CD4-positive, alpha-beta T cell treated with Interleukin-1 beta for 1 hour (primary cell): ENCODE results near the gene DCK.
A peak's percentile ranks its signal among the peaks of the same experiment; 100 is the strongest.
"Not testable (repeated sequence)": the region's sequence is repeated elsewhere in the genome, so short reads cannot be mapped to it uniquely, and the experiment has no call there.

Experiments
- DNase-seq, 2 donors: peaks; one replicate each; pipeline ENCODE4 v3.0.0-alpha.2; 2020 to 2022

DCK gene

DNA sequence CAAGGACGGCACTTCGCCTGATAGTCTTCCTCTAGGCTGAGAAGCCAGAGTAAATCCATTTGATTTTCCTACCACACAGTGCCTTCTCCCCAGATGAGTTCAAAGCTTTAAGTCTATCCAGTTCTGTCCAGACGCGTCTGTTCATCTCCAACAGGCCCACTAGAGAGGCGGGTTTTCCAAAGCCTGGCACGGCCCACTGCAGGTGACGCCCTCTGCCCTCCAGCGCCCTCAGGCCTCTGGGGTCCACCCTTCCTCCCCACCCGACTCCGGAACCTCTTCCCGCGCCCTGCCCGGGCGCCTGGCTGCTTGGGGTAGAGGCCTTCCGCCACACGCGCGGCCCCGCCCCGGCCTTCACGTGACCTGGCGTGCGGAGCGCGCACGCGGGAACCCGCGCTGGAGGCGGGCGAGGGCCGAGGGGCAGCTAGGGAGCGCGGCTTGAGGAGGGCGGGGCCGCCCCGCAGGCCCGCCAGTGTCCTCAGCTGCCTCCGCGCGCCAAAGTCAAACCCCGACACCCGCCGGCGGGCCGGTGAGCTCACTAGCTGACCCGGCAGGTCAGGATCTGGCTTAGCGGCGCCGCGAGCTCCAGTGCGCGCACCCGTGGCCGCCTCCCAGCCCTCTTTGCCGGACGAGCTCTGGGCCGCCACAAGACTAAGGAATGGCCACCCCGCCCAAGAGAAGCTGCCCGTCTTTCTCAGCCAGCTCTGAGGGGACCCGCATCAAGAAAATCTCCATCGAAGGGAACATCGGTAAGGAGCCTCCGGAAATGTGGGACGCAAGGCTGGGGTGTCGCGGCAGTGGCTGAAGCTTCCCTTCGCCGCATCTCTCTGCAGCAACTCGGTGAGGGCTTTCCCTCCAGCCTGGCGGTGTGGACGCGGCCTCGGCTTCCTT, at the start of gene DCK:
DCK (plus strand) TSS at position 469 of the 888 bp plus-strand sequence; CDS start at position 656, 187 bp downstream.
- DNase-seq: peak; percentile 85

DNA sequence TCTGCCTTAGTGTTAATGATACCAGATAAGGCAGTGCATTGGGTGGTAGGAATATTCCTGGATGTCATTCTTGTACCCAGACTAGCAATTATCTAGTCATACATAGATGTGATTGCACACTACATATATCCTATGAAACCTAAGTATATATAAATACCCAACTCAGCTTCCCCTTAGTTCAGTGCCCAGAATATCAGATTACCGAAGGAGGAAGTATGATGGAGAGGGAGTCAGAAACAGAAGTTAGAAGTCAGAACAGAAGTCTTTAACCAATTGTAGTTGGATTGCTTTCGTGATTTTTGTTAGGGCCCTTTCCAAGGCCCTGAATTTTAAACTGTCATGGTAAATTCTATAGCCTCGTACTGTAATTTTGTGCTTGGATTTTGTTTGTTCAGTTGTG, 48.4 kb upstream of the DCK start:
- DNase-seq: no peak

DNA sequence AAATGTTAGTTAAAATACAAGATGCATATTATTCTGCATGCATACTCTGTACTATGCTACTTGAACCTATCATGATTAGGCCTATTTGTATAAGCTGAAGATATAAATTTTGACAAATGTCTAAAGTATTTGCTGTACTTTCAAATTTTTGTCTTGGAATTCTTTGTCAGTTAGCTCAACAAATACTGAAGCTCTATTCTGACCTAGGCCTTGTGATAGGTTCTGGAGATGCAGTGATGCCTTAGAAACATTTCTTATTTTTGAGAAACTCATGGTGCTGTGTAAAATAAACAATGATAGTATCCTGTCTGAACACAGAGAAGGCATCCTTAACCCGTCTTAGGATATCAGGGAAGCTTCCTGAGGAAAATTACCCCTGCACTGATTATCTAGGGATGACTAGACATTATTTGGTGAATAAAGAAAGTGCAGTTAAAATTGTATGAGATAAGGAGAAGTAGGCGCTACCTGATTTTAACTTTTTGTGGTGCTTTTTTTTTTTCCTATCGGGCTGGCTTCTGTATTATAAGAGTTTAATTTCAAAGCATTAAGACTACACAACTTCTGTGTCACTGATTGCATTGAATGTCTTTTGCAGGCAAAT, 47.9 kb upstream of the DCK start:
- DNase-seq: no peak

DNA sequence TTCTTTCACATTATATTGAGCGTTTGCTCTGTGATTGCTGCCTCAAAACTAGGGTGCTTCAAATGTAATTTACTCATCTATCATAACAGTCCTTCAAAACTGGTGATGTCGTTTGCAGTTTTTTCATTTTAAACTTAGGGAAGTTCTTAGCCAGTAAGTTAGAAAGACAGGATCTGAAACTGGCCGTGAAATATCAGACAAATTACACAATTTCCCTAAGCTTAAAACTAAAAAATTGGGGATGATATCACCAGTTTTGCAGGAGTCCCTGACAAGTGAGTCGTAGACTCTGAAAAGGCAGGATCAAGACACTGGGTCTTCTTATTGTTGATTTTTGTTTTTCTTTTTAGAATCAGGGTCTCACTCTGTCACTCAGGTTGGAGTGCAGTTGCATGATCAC, 46.5 kb upstream of the DCK start:
- DNase-seq: no peak

DNA sequence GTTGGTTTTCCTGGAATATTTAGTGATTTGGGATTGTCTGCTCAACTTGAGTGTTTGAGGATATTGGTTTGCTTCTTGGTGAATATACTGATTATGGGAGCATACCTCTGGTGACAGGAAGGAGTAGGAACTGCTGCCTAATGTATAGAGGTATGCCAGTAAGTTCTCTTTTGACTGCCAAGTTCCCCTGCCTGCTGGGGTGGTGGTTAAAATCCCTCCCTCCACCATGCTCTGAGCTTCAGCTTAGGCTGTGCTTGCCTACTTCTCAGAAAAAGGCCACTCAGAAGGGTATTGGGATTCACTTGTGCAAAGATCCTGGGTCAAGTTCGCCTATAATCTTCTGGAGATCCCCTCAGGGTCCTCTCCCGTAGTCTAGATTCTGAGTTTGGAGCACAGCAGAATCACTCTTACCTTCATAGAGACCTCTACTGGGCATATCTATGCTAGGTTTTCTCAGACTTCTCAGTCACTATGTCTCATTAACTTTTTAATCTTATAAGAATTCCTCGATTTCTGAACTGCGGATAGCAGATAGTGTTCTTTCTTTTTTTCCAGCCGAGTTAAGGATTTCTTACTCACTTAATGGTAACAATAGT, 44.7 kb upstream of the DCK start:
- DNase-seq: no peak

DNA sequence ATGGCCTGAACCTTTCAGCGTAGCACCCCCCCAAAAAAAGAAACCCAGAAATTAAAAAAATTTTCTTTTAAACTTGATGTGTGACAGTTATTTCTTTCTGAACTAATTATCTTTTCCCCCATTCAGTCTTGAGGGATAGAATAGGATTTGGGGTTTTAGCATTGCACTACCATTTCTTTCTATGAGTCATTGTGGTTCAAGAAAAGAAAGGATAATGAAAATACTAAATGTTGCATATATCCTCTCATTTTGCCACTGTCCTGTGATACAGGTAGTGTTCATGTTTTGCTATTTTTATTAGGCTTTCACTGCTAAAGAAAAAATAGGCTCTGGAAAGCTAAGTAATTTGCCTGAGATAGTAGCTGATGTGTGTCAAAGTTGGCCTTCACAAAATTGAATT, 39.4 kb upstream of the DCK start:
- DNase-seq: no peak

DNA sequence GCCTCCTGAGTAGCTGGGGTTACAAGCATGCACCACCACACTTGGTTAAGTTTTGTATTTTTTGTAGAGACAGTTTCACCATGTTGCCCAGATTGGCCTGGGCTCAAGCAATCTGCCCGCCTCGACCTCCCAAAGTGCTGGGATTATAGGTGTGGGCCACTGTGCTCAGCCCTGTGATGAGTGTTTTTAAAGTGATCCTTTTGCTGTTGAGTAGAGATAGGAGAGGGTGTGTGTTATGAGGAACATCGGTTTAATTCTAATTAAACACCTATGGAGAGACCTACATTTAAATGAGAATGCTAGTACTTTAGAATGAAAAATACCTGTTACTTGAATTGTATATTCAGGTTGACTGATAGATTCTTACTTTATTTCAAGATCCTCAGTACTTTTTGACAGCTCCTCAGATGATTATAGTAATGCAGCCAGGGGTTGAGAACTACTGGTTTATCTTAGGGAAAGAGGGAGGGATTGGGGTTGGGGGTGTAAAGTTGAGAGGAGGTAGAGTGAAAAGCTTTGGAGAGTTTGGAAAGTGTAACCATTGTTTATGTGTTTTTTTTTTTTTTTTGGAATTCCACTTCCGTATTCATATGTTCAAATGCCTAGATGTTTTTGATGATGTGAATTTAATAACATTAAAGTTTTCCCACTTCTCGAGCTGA, 36.8 kb upstream of the DCK start:
- no peak for DNase-seq

DNA sequence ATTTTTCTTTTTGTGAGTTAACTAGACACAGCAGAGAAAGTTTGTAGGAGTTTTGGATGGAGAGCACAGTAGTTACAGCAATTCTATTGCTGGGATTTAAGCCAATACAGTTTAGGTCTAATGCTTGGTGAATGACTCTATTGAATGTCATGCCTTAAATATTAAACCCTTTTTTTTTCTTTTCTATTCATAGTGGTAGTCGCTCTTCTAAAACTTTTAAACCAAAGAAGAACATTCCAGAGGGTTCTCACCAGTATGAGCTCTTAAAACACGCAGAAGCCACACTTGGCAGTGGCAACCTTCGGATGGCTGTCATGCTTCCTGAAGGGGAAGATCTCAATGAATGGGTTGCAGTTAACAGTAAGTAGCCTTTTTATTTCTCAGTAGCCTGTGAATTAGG, 34.8 kb upstream of the DCK start:
- no peak for DNase-seq

DNA sequence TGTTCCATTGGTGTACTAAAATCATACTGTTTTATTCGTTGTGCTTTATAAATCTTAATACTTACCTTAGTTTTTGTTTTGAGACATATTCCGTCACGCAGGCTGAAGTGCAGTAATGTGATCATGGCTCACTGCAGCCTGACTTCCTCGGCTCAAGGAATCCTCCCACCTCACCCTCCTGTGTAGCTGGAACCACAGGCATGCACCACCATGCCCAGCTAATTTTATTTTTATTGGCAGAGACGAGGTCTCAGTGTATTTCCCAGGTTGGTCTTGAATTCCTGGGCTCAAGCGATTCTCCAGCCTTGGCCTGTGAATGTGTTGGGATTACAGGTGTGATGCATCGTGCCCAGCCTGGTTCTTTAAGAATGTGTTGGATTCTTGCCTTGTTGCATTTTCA, 24.4 kb upstream of the DCK start:
- DNase-seq: no peak

DNA sequence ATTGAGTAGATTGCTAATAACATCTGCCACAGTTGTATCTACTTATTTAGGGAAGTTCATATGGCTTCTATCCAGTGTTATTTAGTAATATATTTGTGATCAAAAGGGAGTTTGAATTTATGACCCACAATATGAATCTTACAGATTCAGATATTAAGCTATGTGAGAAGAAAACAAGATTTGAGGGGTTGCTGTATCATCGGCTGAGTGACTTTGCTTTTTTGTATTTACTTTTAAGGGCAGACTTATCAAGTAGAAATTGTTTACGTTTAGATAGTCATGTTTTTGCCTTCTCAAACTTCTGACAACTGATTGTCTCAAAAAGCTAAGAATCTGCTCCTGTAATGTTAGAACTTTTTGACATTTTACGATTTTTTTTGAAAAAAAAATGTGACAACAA, 17.2 kb upstream of the DCK start:
- no peak for DNase-seq

DNA sequence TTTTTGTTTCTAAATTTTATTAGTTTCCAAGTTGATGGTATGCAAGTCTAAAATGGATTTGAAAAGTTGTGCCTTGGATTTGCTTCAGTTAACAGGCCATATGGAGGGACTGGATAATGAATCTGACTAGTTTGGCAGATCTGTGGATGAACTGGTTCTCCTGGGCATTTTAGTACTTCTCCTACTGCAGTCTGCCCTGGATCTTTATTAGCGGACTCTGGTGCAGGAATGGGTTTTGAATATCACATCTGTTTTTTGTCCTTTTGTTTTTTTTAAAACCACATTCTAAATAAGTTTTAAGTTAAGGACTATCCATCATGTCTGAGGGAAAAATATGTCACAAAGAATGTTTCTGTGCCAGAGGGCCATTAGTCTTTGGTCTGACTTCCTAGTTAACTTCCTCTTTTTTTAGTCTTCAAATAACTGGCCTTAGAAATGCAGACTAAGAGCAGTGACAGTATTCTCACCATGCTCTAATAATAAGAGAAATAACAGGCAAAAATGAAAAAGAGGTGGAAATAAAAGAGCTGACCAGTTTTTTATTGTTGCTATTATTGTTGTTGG, 13.9 kb upstream of the DCK start:
- DNase-seq: no peak

DNA sequence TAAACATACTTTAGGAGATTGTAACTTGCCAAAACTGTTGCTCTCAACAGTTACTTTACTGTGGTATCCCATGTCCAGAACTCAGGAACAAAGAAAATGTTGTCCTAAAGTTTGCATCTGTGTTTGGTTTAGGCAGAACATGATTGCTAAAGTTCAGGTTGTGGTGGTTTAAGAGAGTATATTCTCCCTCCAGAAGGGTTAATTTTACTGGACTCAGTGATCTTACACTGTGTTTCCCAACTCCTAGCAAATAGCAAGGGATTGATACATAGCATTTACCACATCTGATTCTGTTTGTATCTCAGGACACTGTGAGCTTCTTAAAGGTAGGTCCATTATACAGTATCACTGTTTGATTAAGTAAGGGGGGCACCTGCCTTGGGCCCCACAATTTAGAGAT, 13.3 kb upstream of the DCK start:
- DNase-seq: no peak

DNA sequence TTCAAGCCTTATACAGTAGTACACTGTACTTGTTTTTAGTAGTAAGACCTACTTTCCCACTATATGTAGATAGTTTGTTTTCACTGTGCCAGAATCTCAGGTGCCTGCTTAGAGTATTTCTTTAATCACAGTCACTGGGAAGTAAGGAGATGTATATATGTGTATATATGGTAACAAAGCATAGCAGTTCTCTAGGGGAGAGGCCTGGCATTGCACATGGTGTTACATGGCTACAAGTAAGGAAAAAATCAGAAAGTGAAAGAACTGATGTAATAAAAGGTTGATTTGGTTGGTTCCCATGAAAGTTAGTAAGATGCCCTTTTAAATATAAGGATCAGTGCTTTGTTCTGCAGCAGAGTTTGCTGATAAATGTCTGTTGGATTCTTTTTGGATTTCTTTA, 9.3 kb upstream of the DCK start:
- DNase-seq: no peak

DNA sequence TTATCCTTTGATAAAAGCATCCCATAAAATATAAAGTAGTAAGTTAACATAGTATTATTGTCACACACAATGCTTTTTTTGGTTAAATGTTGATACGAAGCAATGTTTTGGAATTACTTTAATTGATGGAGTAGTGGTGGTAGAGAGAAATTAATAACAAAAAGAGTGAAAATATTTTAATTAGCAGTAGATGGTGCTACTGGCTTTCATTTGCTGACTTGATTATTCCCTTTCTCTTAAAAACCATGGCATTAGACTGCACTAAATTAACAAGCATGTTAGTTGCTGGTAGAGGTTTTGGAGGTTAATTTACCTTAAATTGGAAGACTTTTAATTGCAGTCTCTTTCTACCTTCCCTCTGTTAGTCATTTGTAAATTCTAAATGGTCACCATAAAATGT, 8.9 kb upstream of the DCK start:
- peak in 1 of 2 donors; percentile 24 for DNase-seq

DNA sequence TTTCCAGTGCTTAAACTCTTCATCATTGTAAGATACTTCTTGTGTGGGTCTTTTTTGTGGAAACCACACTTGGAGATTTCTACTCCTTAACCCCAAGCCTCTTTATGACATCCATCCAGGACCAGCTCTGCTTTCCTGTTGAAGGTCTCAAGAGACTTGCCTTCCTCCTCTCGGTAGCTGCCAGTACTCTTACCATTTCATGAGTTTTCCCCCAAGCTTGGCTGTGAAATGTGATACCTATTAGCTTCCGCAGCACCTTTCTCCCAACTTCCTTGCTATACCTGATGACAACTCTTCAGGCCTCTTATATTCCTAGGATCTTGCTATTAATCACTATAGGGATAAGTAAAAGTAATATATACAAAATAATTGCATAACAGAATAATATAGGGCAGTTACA, 1.9 kb upstream of the DCK start:
- DNase-seq: no peak

DNA sequence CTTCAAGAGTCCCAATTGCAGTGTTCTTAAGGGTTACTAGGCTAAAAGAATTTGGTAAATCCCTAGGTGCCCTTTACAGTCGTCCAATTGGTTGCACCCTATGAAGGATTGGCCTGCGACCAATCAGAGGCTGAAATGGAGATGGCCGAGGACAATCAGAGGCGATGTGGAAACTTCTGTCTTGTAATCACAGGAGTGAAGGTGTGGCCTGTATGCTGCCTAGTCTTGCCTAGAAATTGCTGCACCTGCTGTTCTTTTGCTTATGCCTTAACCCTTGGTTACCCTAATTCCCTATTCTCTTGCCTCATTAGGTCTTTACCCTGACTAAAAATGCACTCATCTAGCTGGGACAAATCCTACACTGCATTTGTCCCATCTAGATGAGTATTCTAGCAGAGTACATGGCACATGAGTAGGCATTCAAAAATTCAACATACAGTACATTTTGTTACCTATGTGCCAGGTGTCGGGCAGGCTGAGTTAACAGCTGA, 1.0 kb upstream of the DCK start:
- DNase-seq: no peak

DNA sequence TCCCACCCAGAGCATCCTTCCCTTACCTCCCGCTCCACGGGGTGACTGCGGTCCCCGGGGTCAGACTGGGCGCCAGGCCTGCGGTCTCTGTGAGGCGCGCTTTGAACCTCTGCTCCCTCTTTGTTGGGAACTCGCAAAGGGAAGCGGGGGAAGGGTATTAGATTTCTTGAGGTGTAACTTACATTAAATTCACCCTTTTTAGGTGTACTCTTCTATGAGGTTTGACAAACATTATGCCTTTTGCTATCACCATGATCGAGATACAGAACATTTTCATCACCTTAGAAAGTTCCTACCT, 569 bp downstream of the DCK start:
- DNase-seq: no peak

DNA sequence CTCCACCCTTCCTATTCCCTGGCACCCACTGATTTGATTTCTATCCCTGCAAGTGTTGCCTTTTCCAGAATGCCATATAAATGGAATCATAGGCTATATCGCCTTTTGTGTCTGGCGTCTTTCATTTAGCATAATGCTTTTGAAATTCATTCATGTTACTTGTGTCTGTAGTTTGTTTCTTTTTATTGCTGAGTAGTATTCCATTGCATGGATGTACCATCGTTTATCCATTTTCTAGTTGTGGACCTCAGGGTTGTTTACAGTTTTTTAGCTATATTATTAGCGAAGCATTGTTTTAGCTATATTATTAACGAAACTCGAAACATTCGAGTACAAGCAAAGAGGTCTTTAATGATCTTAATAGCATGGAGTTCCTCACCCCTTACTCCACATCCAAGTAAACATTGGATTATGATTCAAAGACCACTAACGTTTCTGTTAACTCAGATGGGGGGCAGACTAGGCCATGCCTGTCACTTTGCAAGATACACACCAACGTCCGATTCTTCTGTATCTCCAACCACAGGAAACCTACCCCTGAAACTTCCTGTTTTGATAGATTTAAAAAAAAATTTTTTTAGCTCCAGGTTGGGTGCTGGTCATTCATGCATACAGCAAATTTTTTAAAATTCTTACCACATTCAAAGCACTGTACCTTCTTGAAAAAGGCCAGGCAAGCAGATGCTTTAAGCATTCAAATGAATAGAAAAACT, 1.1 kb downstream of the DCK start:
- no peak for DNase-seq

DNA sequence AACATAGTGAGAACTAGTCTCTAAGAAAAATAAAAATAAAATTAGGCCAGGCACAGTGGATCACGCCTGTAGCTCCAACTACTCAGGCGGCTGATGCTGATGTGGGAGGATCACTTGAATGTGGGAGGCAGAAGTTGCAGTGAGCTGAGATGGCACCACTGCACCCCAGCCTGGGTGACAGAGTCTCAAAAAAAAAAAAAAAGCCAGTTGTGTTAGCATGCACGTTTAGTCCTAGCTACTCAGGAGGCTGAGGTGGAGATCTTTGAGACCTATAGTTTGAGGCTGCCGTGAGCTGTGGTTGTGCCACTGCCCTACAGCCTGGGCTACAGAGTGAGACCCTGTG, 2.5 kb downstream of the DCK start:
- DNase-seq: no peak

DNA sequence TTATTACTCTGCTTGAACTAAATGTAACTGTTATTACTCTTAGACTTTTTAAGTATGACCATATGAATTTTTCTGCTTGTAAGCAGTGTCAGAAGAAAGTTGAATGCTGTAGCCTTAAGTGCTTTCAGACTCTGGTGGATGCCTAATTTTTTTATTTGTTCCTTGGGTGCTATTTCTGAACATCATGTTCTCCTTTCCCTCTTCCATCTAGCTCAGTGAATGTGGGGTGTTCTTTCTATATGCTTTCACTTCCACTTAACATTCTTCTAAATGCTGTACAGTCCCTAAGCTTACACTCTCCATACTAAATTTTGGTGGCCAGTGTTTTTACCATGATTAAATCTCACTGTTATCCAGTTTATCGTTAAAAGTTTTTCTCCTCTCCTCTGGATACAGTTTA, 3.6 kb downstream of the DCK start:
- no peak for DNase-seq

DNA sequence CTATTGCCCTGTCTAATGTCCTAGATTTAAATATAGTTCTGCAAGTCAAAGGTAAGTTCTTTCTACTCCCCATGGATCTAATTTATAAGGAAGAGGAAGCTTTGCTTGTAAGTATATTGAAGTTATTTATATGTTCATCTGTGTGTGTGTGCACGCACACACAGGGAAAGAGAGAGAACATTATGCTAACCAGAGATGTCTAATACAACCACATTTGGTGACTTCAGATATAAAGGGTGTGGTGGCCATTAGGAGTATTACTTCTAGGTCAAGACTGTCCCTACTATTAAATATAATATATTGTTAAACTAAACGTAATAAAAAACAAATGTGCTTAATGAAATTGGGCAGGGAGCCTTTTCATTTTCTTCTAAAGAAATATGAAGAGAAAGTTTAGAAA, 4.1 kb downstream of the DCK start:
- DNase-seq: no peak

DNA sequence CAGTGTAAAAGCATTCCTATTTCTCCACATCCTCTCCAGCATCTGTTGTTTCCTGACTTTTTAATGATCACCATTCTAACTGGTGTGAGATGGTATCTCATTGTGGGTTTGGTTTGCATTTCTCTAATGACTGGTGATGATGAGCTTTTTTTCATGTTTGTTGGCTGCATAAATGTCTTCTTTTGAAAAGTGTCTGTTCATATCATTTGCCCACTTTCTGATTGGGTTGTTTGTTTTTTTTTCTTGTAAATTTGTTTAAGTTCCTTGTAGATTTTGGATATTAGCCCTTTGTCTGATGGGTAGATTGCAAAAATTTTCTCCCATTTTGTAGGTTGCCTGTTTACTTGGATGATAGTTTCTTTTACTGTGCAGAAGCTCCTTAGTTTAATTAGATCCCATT, 6.2 kb downstream of the DCK start:
- DNase-seq: not testable (repeated sequence)

DNA sequence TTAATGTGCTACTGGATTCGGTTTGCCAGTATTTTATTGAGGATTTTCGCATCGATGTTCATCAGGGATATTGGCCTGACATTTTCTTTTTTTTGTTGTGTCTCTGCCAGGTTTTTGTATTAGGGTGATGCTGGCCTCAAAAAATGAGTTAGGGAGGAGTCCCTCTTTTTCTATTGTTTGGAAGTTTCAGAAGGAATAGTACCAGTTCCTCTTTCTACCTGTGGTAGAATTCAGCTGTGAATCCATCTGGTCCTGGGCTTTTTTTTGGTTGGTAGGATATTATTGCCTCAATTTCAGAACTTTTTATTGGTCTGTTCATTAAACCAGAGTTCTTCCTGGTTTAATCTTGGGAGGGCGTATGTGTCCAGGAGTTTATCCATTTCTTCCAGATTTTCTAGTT, 7.9 kb downstream of the DCK start:
- not testable (repeated sequence) for DNase-seq
